ENCODE data around the gene ZNF738. TPM values are rescaled to one million over a fixed set of nuclear protein-coding genes. Genes with fewer than 3 reads are reported as not detected.
"Not testable (repeated sequence)": the region's sequence is repeated elsewhere in the genome, so short reads cannot be mapped to it uniquely, and the experiment has no call there.

The ZNF738 gene
- total RNA-seq, result 4.1 and 4.8 TPM in 2 replicates

- DNase-seq, result peak; percentile 98
These were observed at the start of gene ZNF738 for GRCh38 chr19:21358768-21359451. ZNF738 (plus strand) TSS chr19:21359000; CDS start chr19:21359141, 141 bp downstream.

GRCh38 chr19:21312807-21313206 is 46.0 kb upstream of the ZNF738 start:
- DNase-seq, result not testable (repeated sequence)

GRCh38 chr19:21314676-21315075 is 44.1 kb upstream of the ZNF738 start:
- peak; percentile 26 for DNase-seq

GRCh38 chr19:21317821-21318220 is 41.0 kb upstream of the ZNF738 start:
- no peak for DNase-seq

GRCh38 chr19:21321134-21321533 is 37.7 kb upstream of the ZNF738 start:
- no peak for DNase-seq

GRCh38 chr19:21321996-21322395 is 36.8 kb upstream of the ZNF738 start:
- no peak for DNase-seq

- no peak for DNase-seq
These were observed 36.3 kb upstream of the ZNF738 start for GRCh38 chr19:21322528-21322927.

GRCh38 chr19:21323000-21323399 is 35.8 kb upstream of the ZNF738 start:
- no peak for DNase-seq

- DNase-seq, result no peak
These were observed 32.6 kb upstream of the ZNF738 start for GRCh38 chr19:21326169-21326568.

GRCh38 chr19:21328406-21328805 is 30.4 kb upstream of the ZNF738 start:
- DNase-seq, result peak; percentile 24

- DNase-seq, result peak; percentile 93
These were observed 29.8 kb upstream of the ZNF738 start, which contains the start of gene ZNF708 for GRCh38 chr19:21328885-21329605. ZNF708 (minus strand) TSS chr19:21329410; CDS start chr19:21329212, 198 bp downstream.

- DNase-seq, result no peak
These were observed 23.1 kb upstream of the ZNF738 start for GRCh38 chr19:21335721-21336120.

- not testable (repeated sequence) for DNase-seq
These were observed 14.0 kb upstream of the ZNF738 start for GRCh38 chr19:21344841-21345240.

- DNase-seq, result no peak
These were observed 6.0 kb upstream of the ZNF738 start for GRCh38 chr19:21352830-21353229.

- DNase-seq, result no peak
These were observed 3.5 kb downstream of the ZNF738 start for GRCh38 chr19:21362291-21362690.

- no peak for DNase-seq
These were observed 25.3 kb downstream of the ZNF738 start for GRCh38 chr19:21383980-21384582.

- DNase-seq, result no peak
These were observed 37.3 kb downstream of the ZNF738 start for GRCh38 chr19:21396121-21396520.

GRCh38 chr19:21396893-21397572 is 38.2 kb downstream of the ZNF738 start, which contains the start of gene ZNF493:
ZNF493 (plus strand) TSS chr19:21397133; CDS start chr19:21397238, 105 bp downstream.
- DNase-seq, result peak; percentile 96

GRCh38 chr19:21398851-21399250 is 40.1 kb downstream of the ZNF738 start:
- no peak for DNase-seq

GRCh38 chr19:21402303-21402985 is 43.6 kb downstream of the ZNF738 start:
- DNase-seq, result no peak

GRCh38 chr19:21410166-21410565 is 51.4 kb downstream of the ZNF738 start:
- DNase-seq, result no peak

GRCh38 chr19:21422244-21422643 is 63.4 kb downstream of the ZNF738 start:
- no peak for DNase-seq
